Neural progenitor cell (in vitro differentiated cells): ENCODE data around the gene GJA8. TPM values are rescaled to one million over a fixed set of nuclear protein-coding genes. Genes with fewer than 3 reads are reported as not detected.
"Not testable (repeated sequence)": the region's sequence is repeated elsewhere in the genome, so short reads cannot be mapped to it uniquely, and the experiment has no call there.

ENCODE experiments used
- DNase-seq: peaks from one replicate; pipeline ENCODE4 v3.0.0-alpha.2; 2016; ENCODE audit warnings: low spot score
- H2AFZ ChIP-seq: fragments of 200-600 bp; sonication (generic); replicated peaks from 2 replicates; pipeline ENCODE4 v1.6.1; 2016; ENCODE audit warnings: antibody characterized with exemption
- H3F3A ChIP-seq: fragments of 200-600 bp; sonication (generic); 2 replicates; pipeline ENCODE4 v1.6.1; 2016; ENCODE audit warnings: antibody characterized with exemption, low read depth
- H3K27ac ChIP-seq: fragments of 200-600 bp; sonication (generic); 2 replicates; pipeline ENCODE4 v1.5.1; 2016; ENCODE audit warnings: mild to moderate bottlenecking
- H3K27me3 ChIP-seq: fragments of 200-600 bp; sonication (generic); 2 replicates; pipeline ENCODE4 v1.6.1; 2016; ENCODE audit warnings: mild to moderate bottlenecking, moderate library complexity
- H3K36me3 ChIP-seq: fragments of 200-600 bp; sonication (generic); 2 replicates; pipeline ENCODE4 v1.5.1; 2016
- H3K4me1 ChIP-seq: fragments of 200-600 bp; sonication (generic); 2 replicates; pipeline ENCODE4 v1.6.1; 2016; ENCODE audit warnings: mixed run types
- H3K4me2 ChIP-seq: fragments of 200-600 bp; sonication (generic); 2 replicates; pipeline ENCODE4 v1.6.1; 2016
- H3K4me3 ChIP-seq: fragments of 200-600 bp; sonication (generic); 2 replicates; pipeline ENCODE4 v1.5.1; 2016
- H3K79me2 ChIP-seq: fragments of 200-600 bp; sonication (generic); 2 replicates; pipeline ENCODE4 v1.6.1; 2016; ENCODE audit warnings: low read depth
- H3K9ac ChIP-seq: fragments of 200-600 bp; sonication (generic); 2 replicates; pipeline ENCODE4 v1.6.1; 2016
- H3K9me3 ChIP-seq: fragments of 200-600 bp; sonication (generic); 2 replicates; pipeline ENCODE4 v1.5.1; 2016; ENCODE audit warnings: low read depth
- H4K20me1 ChIP-seq: fragments of 200-600 bp; sonication (generic); 2 replicates; pipeline ENCODE4 v1.6.1; 2016; ENCODE audit warnings: low read depth
- H3K27ac Mint-ChIP-seq: 3 replicates; pipeline ENCODE4 v1.8.0; 2021; ENCODE audit warnings: mixed read lengths
- H3K27me3 Mint-ChIP-seq: 2 replicates; pipeline ENCODE4 v1.8.0; 2022; ENCODE audit warnings: low read depth, mild to moderate bottlenecking, inconsistent platforms, moderate library complexity, mixed read lengths; ENCODE audit not compliant: insufficient read depth
- H3K36me3 Mint-ChIP-seq: 3 replicates; pipeline ENCODE4 v1.8.0; 2021; ENCODE audit warnings: mixed read lengths
- H3K4me1 Mint-ChIP-seq: 3 replicates; pipeline ENCODE4 v1.8.0; 2021; ENCODE audit warnings: mixed read lengths
- H3K4me3 Mint-ChIP-seq: 3 replicates; pipeline ENCODE4 v1.8.0; 2021; ENCODE audit warnings: mild to moderate bottlenecking, moderate library complexity, mixed read lengths
- H3K9me3 Mint-ChIP-seq: 3 replicates; pipeline ENCODE4 v1.8.0; 2020; ENCODE audit warnings: mixed read lengths
- total RNA-seq: library from RNA; depleted of rRNA; stranded (reverse); fragments of >200 nt; gene quantifications from 2 replicates; pipeline ENCODE4 v1.2.3, GENCODE V29; 2015; ENCODE audit warnings: low replicate concordance

Gene GJA8
- total RNA-seq, 1 donor from 2014 or later, result not detected

GRCh38 chr1:147942563-147942962 lies 40.0 kb downstream of the GJA8 start:
- not testable (repeated sequence) for H3K36me3 Mint-ChIP-seq, H3K9me3 ChIP-seq, H3K36me3 ChIP-seq, H3K4me3 ChIP-seq, H3K79me2 ChIP-seq, H4K20me1 ChIP-seq, H3K9ac ChIP-seq, H2AFZ ChIP-seq, H3F3A ChIP-seq, H3K27me3 ChIP-seq, H3K4me1 ChIP-seq, DNase-seq, H3K27ac ChIP-seq, H3K9me3 Mint-ChIP-seq, H3K27ac Mint-ChIP-seq, H3K27me3 Mint-ChIP-seq, H3K4me3 Mint-ChIP-seq, H3K4me1 Mint-ChIP-seq, H3K4me2 ChIP-seq

GRCh38 chr1:147949517-147949916 lies 46.9 kb downstream of the GJA8 start:
- not testable (repeated sequence) for H3K4me3 ChIP-seq, H3K9me3 ChIP-seq, H4K20me1 ChIP-seq, H3K9ac ChIP-seq, DNase-seq, H3K27me3 Mint-ChIP-seq, H3K27ac Mint-ChIP-seq, H3K4me2 ChIP-seq, H3K9me3 Mint-ChIP-seq, H3K4me1 Mint-ChIP-seq, H3K4me1 ChIP-seq, H3K36me3 Mint-ChIP-seq, H3K36me3 ChIP-seq, H3K4me3 Mint-ChIP-seq, H3F3A ChIP-seq, H3K79me2 ChIP-seq, H2AFZ ChIP-seq, H3K27ac ChIP-seq, H3K27me3 ChIP-seq

Other genes with a start within 250 kb of the GJA8 start
- gene ACP6, start 232.3 kb upstream of the GJA8 start, total RNA-seq, result 25.9 and 27.6 TPM in 2 replicates
- gene GJA5, start 142.2 kb upstream of the GJA8 start, total RNA-seq, result 0.11 and 0.12 TPM in 2 replicates
- 36.8 and 47.9 TPM in 2 replicates for gene GPR89B, start 25.6 kb downstream of the GJA8 start, total RNA-seq
- 9.1 TPM in 2 replicates for gene NBPF11, start 249.5 kb downstream of the GJA8 start, total RNA-seq